Esophagus muscularis mucosa (tissue), 4 donors: ENCODE measurements around the gene CFAP410. TPM values are rescaled to one million over a fixed set of nuclear protein-coding genes. Genes with fewer than 3 reads are reported as not detected.

Experiments used
- DNase-seq: peaks from one replicate; pipeline ENCODE4 v3.0.0-alpha.2; 2017; ENCODE audit errors: extremely low spot score
- H3K27ac ChIP-seq, 4 donors: fragments of 200-600 bp; sonication (generic); replicated peaks in 1 of 4; 1 replicate in 3 of 4; 2 replicates in 1 of 4; pipeline ENCODE4 v1.5.1; 2016 to 2019; ENCODE audit warnings: mild to moderate bottlenecking in 1 of 4
- H3K27me3 ChIP-seq, 4 donors: fragments of 200-600 bp; sonication (generic); one replicate each; pipeline versions ENCODE4 v1.5.1 to v1.6.0; 2016 to 2019
- H3K36me3 ChIP-seq, 4 donors: fragments of 200-600 bp; sonication (generic); one replicate each; pipeline ENCODE4 v1.5.1; 2016 to 2019
- H3K4me1 ChIP-seq, 4 donors: fragments of 200-600 bp; sonication (generic); one replicate each; pipeline ENCODE4 v1.5.1; 2016 to 2019
- H3K4me3 ChIP-seq, 4 donors: fragments of 200-600 bp; sonication (generic); 1 replicate in 2 of 4; 2 replicates in 2 of 4; pipeline ENCODE4 v1.5.1; 2016 to 2019; ENCODE audit warnings: mild to moderate bottlenecking in 4 of 4, moderate library complexity in 1 of 4
- H3K9me3 ChIP-seq, 4 donors: fragments of 200-600 bp; sonication (generic); 1 replicate in 3 of 4; 2 replicates in 1 of 4; pipeline ENCODE4 v1.5.1; 2016 to 2019
- EP300 ChIP-seq: sonication (generic); formaldehyde crosslinking; IDR thresholded peaks from one replicate; pipeline ENCODE4 v1.6.1; 2017; ENCODE audit warnings: antibody characterized with exemption
- POLR2A ChIP-seq: fragments of 450-650 bp; IDR thresholded peaks from one replicate; pipeline ENCODE4 v1.6.1; 2017; ENCODE audit warnings: antibody characterized with exemption, moderate library complexity, mild to moderate bottlenecking, low read depth
- POLR2AphosphoS5 ChIP-seq, 2 donors: sonication (generic); formaldehyde crosslinking; IDR thresholded peaks; one replicate each; pipeline ENCODE4 v1.6.1; 2017; ENCODE audit warnings: antibody characterized with exemption in 2 of 2
- WGBS: methylation state at CpG from one replicate; pipeline ENCODE4 v1.1.5; 2018; 5-methylcytosine and 5-hydroxymethylcytosine counted together
- intact Hi-C: fragments of 100-400 bp; cut with DNase I; formaldehyde crosslinking; loops from one replicate; pipeline ENCODE4 v1.15.1; 2023
- total RNA-seq, 4 donors: library from RNA; depleted of rRNA; stranded (reverse); fragments of >200 nt; gene quantifications; one replicate each; pipeline versions ENCODE4 v1.1.0 to v1.2.1, GENCODE V29; 2016
- TF ChIP-seq, protein P1 (sequence below), 3 experiments: fragments of 200-600 bp in 2 of 3; fragments of 450-650 bp in 1 of 3; sonication (generic) in 2 of 3; IDR thresholded peaks; one replicate each; pipeline ENCODE4 v1.5.1; 2017 to 2019; ENCODE audit warnings: antibody characterized with exemption in 3 of 3, mild to moderate bottlenecking in 2 of 3, moderate library complexity in 1 of 3

Gene CFAP410
- total RNA-seq, 4 donors from 2014 or later: 26.6 to 43.5 (median 32.3) TPM

DNA sequence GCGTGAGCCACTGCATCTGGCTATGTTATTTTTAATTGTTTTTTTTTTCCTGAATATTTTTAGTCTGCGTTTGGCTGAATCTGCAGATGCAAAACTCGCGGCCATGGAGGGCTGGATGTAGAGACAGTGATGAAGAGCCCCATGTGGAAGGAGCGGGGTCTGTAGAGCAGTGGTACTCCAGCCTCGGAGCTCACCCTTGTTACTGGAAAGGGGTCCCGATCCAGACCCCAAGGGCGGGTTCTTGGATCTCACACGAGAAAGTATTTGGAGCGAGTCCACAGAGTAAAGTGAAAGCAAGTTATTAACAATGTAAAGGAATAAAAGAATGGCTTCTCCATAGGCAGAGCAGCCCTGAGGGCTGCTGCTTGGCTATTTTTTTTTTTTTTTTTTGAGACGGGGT lies 17.0 kb upstream of the CFAP410 start:
- Histone ChIP-seq H3K4me1 (no peaks in the 10 kb centered on the region), H3K27me3 (peaks cover 0 to 47% (median 0%) of the 10 kb centered on the region in 4 donors), H3K9me3 (no peaks in the 10 kb centered on the region), H3K27ac (no peak overlapping the region), H3K36me3 (no peaks in the 10 kb centered on the region), H3K4me3 (no peak overlapping the region)
- 81% methylated on average over 11 of the region's 11 CpGs for WGBS
- DNase-seq: no peak
- intact Hi-C loops: no loop called here
- TF ChIP-seq POLR2A: no peak
- TF ChIP-seq POLR2AphosphoS5 (IDR thresholded peaks at IDR 0.05): no peak

DNA sequence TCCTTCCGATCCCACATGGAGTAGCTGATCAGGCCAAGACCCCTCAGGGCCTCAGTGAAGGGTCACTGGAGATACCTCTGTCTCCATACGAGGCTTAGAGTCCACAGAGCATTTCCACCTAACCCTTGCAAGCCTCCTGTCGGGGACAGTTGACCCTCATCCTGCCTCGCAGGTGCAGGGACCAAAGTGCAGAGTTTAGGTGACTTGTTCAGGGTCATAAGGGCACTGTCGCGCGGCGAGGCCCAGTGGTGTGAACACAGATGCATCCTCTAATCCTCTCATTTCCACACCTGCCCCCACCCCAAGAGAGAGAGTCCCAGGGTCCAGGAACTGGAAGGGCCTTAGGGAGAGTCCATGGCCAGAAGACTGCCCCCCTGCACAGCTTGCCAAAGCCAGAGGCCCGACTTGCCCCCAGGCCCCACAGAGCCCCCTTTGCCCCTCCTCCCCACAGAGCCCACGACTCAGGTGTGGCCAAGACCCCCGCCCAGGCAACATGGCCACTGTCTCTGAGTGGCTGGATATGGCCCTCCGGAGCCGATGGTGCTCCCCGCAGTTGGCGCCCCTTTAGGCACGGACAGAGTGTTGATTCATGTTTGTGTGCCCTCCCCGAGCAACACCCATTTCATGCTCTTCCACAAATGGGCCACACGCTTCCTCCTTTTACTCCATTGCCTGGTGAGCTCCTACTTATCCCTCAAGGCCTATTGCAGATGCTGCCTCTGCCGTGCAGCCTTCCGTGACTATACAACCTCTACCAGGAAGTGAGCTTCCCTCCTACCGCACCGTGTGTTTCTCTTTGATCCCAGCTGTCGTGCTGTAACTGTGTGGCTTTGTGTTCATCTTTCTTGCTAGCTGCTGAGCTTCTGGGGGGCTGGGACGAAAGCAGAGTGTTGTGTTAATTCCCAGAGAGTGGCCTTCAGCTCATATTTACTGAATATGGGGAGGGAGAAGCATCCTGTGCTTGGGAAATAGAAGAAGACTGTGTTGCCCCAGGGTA lies 15.9 kb upstream of the CFAP410 start:
- H3K27ac ChIP-seq: no peak overlapping the region
- 66% methylated on average over 21 of the region's 24 CpGs for WGBS
- H3K9me3 ChIP-seq: no peaks in the 10 kb centered on the region
- H3K4me3 ChIP-seq: no peak overlapping the region
- peaks cover 0 to 11% (median 4%) of the 10 kb centered on the region in 4 donors for H3K4me1 ChIP-seq
- TF ChIP-seq, protein P1, sequence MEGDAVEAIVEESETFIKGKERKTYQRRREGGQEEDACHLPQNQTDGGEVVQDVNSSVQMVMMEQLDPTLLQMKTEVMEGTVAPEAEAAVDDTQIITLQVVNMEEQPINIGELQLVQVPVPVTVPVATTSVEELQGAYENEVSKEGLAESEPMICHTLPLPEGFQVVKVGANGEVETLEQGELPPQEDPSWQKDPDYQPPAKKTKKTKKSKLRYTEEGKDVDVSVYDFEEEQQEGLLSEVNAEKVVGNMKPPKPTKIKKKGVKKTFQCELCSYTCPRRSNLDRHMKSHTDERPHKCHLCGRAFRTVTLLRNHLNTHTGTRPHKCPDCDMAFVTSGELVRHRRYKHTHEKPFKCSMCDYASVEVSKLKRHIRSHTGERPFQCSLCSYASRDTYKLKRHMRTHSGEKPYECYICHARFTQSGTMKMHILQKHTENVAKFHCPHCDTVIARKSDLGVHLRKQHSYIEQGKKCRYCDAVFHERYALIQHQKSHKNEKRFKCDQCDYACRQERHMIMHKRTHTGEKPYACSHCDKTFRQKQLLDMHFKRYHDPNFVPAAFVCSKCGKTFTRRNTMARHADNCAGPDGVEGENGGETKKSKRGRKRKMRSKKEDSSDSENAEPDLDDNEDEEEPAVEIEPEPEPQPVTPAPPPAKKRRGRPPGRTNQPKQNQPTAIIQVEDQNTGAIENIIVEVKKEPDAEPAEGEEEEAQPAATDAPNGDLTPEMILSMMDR (IDR thresholded peaks at IDR 0.05): no peak
- TF ChIP-seq POLR2A (no peak), EP300 (no peak), POLR2AphosphoS5 (IDR thresholded peaks at IDR 0.05) (no peak)
- H3K27me3 ChIP-seq: peaks cover 0 to 51% (median 0%) of the 10 kb centered on the region in 4 donors
- no peaks in the 10 kb centered on the region for H3K36me3 ChIP-seq
- no peak for DNase-seq
- intact Hi-C loops: no loop called here

DNA sequence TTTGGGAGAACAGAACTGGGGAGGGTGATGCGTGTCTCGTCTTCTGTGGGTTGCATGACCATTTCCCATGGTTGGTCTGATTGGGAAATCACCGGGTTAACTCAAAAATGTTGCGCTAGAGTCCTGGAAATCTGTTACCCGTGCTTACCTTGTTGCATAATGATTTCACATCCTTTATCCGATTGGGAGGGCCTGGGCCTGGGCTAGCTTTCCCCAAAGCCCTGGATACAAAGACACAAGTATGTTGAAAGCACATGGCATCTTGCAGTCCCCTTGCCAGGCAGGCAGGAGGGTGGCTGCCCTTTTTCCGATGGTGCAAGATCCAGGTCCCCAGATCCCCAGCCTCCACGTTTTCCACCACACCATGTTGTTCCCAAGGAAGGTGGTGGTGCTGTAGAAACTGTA lies 14.8 kb upstream of the CFAP410 start:
- no peaks in the 10 kb centered on the region for H3K36me3 ChIP-seq
- TF ChIP-seq EP300: no peak
- no peak for TF ChIP-seq POLR2A
- TF ChIP-seq, protein P1 (IDR thresholded peaks at IDR 0.05): no peak
- no peak for TF ChIP-seq POLR2AphosphoS5 (IDR thresholded peaks at IDR 0.05)
- peak overlapping the region in 2 of 4 donors; percentile 58 to 59 for H3K27ac ChIP-seq
- peaks cover 0 to 18% (median 8%) of the 10 kb centered on the region in 4 donors for H3K4me1 ChIP-seq
- H3K27me3 ChIP-seq: peaks cover 0 to 54% (median 8%) of the 10 kb centered on the region in 4 donors
- no peak for DNase-seq
- WGBS: 70% methylated on average over 8 of the region's 8 CpGs
- no peaks in the 10 kb centered on the region for H3K9me3 ChIP-seq
- intact Hi-C loops: no loop called here
- H3K4me3 ChIP-seq: peak overlapping the region; percentile 18 to 38 (median 21)

DNA sequence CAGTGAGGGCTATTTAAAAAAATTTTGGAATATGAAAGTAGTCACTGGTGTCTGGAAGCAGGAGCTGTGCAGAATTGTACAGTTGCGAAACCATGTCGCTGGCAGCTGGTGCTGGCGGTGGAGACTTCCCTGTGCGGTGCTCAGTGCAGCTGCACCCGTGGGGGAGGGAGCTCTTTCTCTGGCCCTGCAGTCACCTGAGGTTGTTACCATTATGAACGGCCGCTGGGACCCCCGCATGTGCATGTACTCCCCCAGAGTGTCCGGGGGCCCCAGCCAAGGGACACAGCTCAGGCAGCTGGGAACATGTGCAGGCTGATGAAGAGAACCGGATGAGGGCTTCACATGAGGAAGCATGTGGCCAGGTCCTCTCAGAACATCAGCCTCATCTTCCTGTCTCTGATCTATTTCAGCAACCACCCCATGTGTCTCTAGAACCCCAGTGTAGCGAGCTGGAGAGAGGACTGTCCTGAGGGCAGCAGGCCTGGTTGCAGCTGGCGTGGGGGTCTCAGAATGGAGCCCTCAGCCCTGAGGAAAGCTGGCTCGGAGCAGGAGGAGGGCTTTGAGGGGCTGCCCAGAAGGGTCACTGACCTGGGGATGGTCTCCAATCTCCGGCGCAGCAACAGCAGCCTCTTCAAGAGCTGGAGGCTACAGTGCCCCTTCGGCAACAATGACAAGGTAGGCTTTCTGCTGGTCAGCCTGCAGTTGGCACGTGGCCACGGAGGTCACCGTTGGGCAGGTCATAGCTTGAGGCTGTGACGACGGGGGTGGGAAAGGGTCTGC lies 14.2 kb upstream of the CFAP410 start, which contains the start of gene TRPM2:
TRPM2 (plus strand) TSS at position 431 of the 780 bp plus-strand sequence; CDS start at position 511, 80 bp downstream.
- Histone ChIP-seq H3K27me3 (peaks cover 0 to 60% (median 10%) of the 10 kb centered on the region in 4 donors), H3K9me3 (no peaks in the 10 kb centered on the region), H3K4me1 (peaks cover 0 to 18% (median 8%) of the 10 kb centered on the region in 4 donors), H3K4me3 (peak within 1 kb of the TSS; percentile 18 to 38 (median 21)), H3K36me3 (no peaks in the 10 kb centered on the region), H3K27ac (peak within 1 kb of the TSS in 2 of 4 donors; percentile 58 to 59)
- intact Hi-C loops: no loop called here
- DNase-seq: no peak
- 55% methylated on average over 13 of the region's 21 CpGs for WGBS
- TF ChIP-seq EP300: no peak
- TF ChIP-seq, protein P1 (IDR thresholded peaks at IDR 0.05): no peak
- no peak for TF ChIP-seq POLR2A
- no peak for TF ChIP-seq POLR2AphosphoS5 (IDR thresholded peaks at IDR 0.05)
